Activated naive CD4-positive, alpha-beta T cell treated with anti-CD3 and anti-CD28 coated beads, Interleukin-2, amount 50 U/mL, for 72 hours (primary cell): Measurements from ENCODE around the gene TRDMT1. TPM values are rescaled to one million over a fixed set of nuclear protein-coding genes. Genes with fewer than 3 reads are reported as not detected.
"Not testable (repeated sequence)": the region's sequence is repeated elsewhere in the genome, so short reads cannot be mapped to it uniquely, and the experiment has no call there.

Experiments used
- ATAC-seq, 2 donors: fragments of 150-1000 bp; cut with Tn5 transposase; 2 replicates each; pipeline ENCODE4 v1.10.0; 2021; ENCODE audit warnings: mild to moderate bottlenecking in 2 of 2, moderate library complexity in 2 of 2
- DNase-seq, 2 donors: peaks; one replicate each; pipeline ENCODE4 v3.0.0; 2021 to 2022; ENCODE audit warnings: low spot score in 2 of 2
- H3K27ac Mint-ChIP-seq, 2 donors: one replicate each; pipeline ENCODE4 v1.8.0; 2022; ENCODE audit warnings: mild to moderate bottlenecking in 2 of 2, mixed read lengths in 2 of 2
- H3K36me3 Mint-ChIP-seq, 2 donors: one replicate each; pipeline ENCODE4 v1.8.0; 2022; ENCODE audit warnings: mixed read lengths in 2 of 2
- H3K9me3 Mint-ChIP-seq, 2 donors: one replicate each; pipeline ENCODE4 v1.8.0; 2022; ENCODE audit warnings: mixed read lengths in 2 of 2
- total RNA-seq, 2 donors: library from RNA; stranded (reverse); gene quantifications; one replicate each; pipeline ENCODE4 v1.2.3, GENCODE V29; 2022

Gene TRDMT1
- total RNA-seq, 2 donors from 2014 or later, result 7.1 to 9.4 TPM

GRCh38 chr10:17140386-17140761 is 61.1 kb downstream of the TRDMT1 start:
- DNase-seq, result no peak
- no peak overlapping the region for H3K27ac Mint-ChIP-seq
- ATAC-seq, result no peak
- peaks cover 0 to 10% of the 10 kb centered on the region in 2 donors for H3K9me3 Mint-ChIP-seq
- peaks cover 11 to 17% of the 10 kb centered on the region in 2 donors for H3K36me3 Mint-ChIP-seq

DNA sequence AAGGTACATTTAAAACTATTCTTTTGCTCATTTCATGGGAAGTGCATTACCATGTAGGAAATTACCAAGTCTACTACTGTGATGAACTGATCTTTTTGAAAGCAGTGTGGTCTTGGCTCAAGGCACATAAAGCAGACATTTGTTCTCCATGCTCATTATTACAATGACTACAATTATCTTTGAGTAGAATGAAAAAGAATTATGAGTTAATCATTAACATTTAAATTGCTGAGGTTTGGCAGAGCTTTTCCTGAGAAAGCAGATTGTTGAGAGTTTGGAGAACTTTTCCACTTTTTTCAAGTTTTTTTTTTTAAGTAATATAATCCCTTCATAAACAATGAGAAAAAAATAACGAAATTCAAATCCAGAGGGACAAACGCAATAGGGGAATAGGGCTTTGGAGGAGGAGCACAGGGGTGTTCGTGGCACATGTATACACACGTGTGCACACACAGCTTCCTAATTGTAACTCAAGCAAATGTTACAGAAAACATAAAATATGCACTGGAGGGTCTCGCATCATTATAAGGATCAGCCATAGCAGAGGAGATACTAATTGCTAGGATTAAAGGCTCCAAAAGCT is 62.9 kb downstream of the TRDMT1 start:
- peaks cover 0 to 7% of the 10 kb centered on the region in 2 donors for H3K9me3 Mint-ChIP-seq
- peaks cover 10 to 13% of the 10 kb centered on the region in 2 donors for H3K36me3 Mint-ChIP-seq
- ATAC-seq, result no peak
- H3K27ac Mint-ChIP-seq, result no peak overlapping the region
- DNase-seq, result no peak

DNA sequence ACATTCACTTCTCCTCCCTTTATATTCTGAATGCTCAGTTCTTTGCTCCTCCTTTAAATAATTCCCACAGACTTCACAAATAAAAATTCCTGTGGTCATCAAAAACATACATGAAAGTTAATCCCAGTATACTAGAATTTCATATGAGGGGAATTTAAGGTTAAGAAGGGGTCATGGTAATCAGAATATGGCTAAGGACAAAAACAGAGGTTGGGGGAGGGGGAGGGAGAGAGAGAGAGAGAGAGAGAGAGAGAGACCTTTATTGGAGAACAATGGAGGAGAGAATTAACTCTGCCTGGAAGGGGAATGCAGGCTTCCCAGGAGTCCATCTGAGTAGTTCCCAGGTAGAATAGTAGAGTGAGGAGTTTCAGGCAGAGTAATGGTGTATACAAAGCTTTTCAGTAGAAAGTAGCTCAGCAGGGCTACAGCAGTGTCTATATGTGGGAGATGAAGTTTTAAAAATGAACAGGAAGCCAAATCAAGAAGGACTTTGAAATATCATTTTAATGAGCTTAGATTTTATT is 66.7 kb downstream of the TRDMT1 start:
- no peaks in the 10 kb centered on the region for H3K9me3 Mint-ChIP-seq
- DNase-seq, result no peak
- H3K27ac Mint-ChIP-seq, result no peak overlapping the region
- no peaks in the 10 kb centered on the region for H3K36me3 Mint-ChIP-seq
- no peak for ATAC-seq

- DNase-seq, result no peak
- Mint-ChIP-seq H3K36me3 (no peaks in the 10 kb centered on the region), H3K9me3 (no peaks in the 10 kb centered on the region), H3K27ac (no peak overlapping the region)
- ATAC-seq, result no peak
These were observed 67.2 kb downstream of the TRDMT1 start for GRCh38 chr10:17134282-17134681.

DNA sequence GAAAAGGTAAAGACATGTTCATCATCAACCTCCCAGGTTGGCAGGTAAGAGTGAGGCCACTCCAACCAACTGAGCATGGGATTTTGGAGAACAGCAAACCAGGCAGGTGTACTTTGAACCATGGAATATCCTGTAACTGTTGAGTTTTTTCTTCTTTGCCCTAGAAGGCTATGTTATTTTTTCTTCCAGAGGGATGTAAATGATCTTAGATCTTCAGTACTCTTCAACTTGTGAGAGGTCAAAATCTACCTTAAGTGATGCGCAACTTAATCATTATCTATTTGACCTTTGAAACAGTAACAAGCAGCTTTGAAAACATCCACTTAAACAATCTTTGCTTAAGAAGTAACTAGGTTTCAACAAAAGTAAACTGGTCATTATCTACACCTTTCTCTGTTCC is 71.7 kb downstream of the TRDMT1 start, which contains the start of gene CUBN:
TSS of gene CUBN (minus strand) at position 71 of the 400 bp plus-strand sequence. CDS start at position 25, 46 bp downstream.
- no peaks in the 10 kb centered on the region for H3K9me3 Mint-ChIP-seq
- no peak within 1 kb of the TSS for H3K27ac Mint-ChIP-seq

DNA sequence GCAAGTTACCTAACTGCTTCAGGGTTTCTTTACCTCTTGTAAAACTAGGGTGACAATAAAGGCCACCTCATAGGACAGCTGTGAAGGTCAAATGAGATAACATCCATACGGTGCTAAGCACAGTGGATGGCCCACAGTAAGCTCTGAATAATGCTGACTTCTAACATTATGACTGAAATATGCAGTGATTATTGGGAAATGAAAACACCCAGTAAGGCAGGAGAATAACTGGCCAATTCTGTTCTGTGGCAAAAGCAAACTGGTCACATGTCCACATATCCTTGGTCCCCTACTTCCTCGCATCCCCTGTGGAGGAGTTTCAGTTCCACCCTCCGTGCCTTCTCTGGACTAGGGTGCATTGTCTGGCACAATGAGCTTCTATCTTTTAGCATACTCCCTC is 73.2 kb downstream of the TRDMT1 start:
- DNase-seq (no peak), ATAC-seq (no peak)
- no peak overlapping the region for H3K27ac Mint-ChIP-seq

More for the DNA sequence above, 71.7 kb downstream of the TRDMT1 start, which contains the start of gene CUBN:
- DNase-seq (no peak), ATAC-seq (no peak)
- H3K36me3 Mint-ChIP-seq, result no peaks in the 10 kb centered on the region

GRCh38 chr10:17126327-17126726 is 75.1 kb downstream of the TRDMT1 start:
- no peak overlapping the region for H3K27ac Mint-ChIP-seq
- no peak for ATAC-seq
- DNase-seq, result no peak
- no peaks in the 10 kb centered on the region for H3K9me3 Mint-ChIP-seq
- H3K36me3 Mint-ChIP-seq, result no peaks in the 10 kb centered on the region

More for the DNA sequence above, 73.2 kb downstream of the TRDMT1 start:
- Mint-ChIP-seq H3K9me3 (no peaks in the 10 kb centered on the region), H3K36me3 (no peaks in the 10 kb centered on the region)

DNA sequence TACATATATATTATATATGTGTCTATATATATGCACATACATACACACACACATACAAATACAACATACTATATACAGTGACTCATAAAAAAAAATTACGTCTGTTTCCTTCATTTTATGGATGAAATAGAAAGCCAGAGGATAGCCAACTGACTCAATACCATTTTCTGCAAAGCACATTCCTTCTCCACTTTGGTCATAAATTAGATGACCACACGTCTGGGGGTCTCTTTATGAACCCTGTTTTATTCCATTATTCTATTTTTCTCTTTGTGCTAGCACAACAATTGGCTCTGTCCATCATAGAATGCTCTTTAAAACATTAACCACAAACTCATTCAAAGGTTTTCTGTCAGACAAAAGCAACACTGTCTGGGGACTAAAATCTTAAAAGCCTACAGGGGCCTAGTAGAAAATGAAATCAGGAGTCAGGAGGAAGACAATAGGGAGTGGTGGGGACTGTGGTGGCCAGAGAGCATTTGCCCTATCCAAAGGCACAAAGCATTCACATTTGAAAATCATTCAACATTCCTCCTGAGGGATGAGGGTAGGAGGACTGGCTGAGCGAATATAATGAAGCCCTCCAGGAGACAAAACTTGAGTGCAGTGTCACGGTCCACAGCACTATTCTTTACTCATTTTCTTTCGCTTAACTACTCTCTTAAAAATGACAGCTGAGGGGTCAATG is 76.1 kb downstream of the TRDMT1 start:
- no peaks in the 10 kb centered on the region for H3K9me3 Mint-ChIP-seq
- DNase-seq (no peak), ATAC-seq (no peak)
- H3K36me3 Mint-ChIP-seq, result peaks cover 0 to 4% of the 10 kb centered on the region in 2 donors
- no peak overlapping the region for H3K27ac Mint-ChIP-seq

DNA sequence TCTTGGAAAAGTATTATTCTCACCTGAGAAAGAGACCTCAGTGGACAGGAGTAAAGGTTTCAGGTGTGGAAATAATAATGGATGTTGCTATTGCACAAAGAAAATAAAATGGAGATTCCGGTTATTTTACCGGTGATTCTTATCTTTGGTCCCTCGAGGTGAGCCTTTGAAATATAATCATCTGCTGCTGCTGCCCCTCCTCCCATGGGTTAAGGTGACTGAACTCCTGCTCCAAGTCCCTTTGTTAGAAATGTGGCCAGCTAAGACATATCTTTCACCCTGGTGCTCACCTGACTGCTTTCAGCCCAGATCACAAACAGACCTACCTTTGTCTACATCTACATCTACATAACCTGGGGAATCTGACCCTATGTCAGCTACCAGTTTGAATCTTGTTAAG is 77.5 kb downstream of the TRDMT1 start:
- no peak overlapping the region for H3K27ac Mint-ChIP-seq
- peaks cover 0 to 8% of the 10 kb centered on the region in 2 donors for H3K36me3 Mint-ChIP-seq
- H3K9me3 Mint-ChIP-seq, result no peaks in the 10 kb centered on the region
- ATAC-seq (no peak), DNase-seq (no peak)

DNA sequence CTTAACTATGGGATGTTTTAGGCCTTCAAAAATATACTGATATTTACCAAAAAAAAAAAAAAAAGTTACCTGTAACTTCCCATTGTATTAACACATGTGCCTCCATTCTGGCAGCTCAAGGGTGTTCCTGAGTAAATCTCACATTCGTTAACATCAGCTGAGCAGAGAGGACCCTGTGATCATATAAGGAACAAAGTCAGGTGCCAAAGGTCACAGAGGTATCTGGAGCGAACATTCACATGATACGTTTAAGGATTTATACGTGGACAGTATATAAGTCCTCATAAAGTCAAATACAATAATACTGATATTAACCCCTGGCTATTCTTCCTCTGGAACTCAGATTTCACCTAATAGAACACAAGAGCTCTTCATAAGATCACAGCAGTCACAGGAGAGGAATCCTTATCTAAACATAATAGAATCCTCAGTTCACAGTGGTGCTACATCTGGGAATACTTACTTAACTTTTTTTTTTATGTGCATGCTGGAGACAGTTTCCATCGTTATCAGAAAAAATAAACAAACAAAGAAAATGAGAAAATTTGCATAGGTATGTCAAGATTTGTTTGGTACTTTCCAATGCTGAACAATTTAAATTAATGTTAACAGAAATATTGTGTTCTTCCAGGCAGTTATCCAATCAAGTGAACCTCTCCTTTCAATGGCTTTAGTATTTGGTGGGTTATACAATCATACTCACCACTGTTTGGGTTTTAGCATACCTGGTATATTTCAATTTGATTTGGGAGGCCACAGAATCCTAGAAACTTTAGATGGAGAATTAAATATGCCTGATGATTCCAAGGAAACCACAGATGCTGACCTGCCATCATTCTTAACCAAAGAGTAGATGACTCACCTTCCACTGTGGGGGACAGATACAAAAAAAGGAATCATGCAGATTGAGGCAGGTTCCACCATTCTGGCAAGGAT is 78.5 kb downstream of the TRDMT1 start:
- H3K27ac Mint-ChIP-seq, result no peak overlapping the region
- no peak for DNase-seq

GRCh38 chr10:17122052-17122451 is 79.4 kb downstream of the TRDMT1 start:
- H3K9me3 Mint-ChIP-seq, result no peaks in the 10 kb centered on the region
- H3K36me3 Mint-ChIP-seq, result peaks cover 0 to 8% of the 10 kb centered on the region in 2 donors
- no peak overlapping the region for H3K27ac Mint-ChIP-seq
- ATAC-seq (no peak), DNase-seq (no peak)

More for the DNA sequence above, 78.5 kb downstream of the TRDMT1 start:
- Mint-ChIP-seq H3K9me3 (no peaks in the 10 kb centered on the region), H3K36me3 (peaks cover 0 to 8% of the 10 kb centered on the region in 2 donors)
- ATAC-seq, result no peak

GRCh38 chr10:17120694-17121093 is 80.8 kb downstream of the TRDMT1 start:
- DNase-seq (no peak), ATAC-seq (no peak)
- Mint-ChIP-seq H3K9me3 (peaks cover 0 to 1% of the 10 kb centered on the region in 2 donors), H3K36me3 (peaks cover 0 to 8% of the 10 kb centered on the region in 2 donors), H3K27ac (no peak overlapping the region)

GRCh38 chr10:17119845-17120244 is 81.6 kb downstream of the TRDMT1 start:
- no peak overlapping the region for H3K27ac Mint-ChIP-seq
- peaks cover 0 to 4% of the 10 kb centered on the region in 2 donors for H3K9me3 Mint-ChIP-seq
- ATAC-seq, result no peak
- peaks cover 0 to 8% of the 10 kb centered on the region in 2 donors for H3K36me3 Mint-ChIP-seq
- no peak for DNase-seq

DNA sequence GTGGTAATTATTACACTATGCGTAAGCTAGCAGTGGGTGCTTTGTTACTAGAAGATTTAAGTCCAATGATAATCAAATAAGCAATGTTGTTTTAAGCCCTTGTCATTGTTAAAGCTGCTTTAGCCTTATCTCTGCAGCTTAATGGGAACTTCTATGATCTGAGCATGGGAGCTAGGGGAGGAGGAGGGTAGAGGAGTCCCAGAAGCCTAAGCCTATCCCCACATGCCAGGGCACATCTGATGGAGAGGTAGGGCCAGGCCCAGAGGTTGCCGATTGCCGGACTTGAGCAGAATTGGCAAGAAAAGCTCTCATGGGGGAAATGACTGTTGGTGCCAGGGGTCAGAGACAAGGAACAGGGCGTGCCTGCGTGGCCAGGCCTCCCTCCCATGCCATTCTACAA is 85.3 kb downstream of the TRDMT1 start:
- H3K9me3 Mint-ChIP-seq, result peaks cover 0 to 4% of the 10 kb centered on the region in 2 donors
- no peak for ATAC-seq
- peaks cover 0 to 8% of the 10 kb centered on the region in 2 donors for H3K36me3 Mint-ChIP-seq
- H3K27ac Mint-ChIP-seq, result no peak overlapping the region
- no peak for DNase-seq

- H3K27ac Mint-ChIP-seq, result no peak overlapping the region
- DNase-seq (no peak), ATAC-seq (no peak)
- peaks cover 0 to 4% of the 10 kb centered on the region in 2 donors for H3K9me3 Mint-ChIP-seq
- peaks cover 0 to 7% of the 10 kb centered on the region in 2 donors for H3K36me3 Mint-ChIP-seq
These were observed 85.8 kb downstream of the TRDMT1 start for GRCh38 chr10:17115683-17116082.

DNA sequence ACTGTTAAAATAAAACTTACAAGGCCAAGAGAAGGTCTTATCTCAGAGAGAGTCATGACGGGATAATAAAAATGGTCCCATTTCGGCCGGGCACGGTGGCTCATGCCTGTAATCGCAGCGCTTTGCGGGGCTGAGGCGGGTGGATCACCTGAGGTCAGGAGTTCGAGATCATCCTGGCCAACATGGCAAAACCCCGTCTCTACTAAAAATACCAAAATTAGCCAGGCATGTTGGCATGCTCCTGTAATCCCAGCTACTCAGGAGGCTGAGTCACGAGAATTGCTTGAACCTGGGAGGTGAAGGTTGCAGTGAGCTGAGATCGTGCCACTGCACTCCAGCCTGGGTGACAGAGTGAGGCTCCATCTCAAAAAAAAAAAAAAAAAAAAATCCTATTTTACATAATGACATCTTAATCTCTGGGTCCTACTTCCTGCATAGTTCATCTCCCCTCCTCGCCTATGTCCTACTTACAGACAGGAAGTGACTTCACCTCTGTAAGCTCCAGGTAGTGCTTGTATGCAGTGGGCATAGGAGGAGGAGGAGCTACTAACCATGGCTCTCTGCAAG is 86.5 kb downstream of the TRDMT1 start:
- DNase-seq, H3K27ac Mint-ChIP-seq, ATAC-seq, H3K36me3 Mint-ChIP-seq, H3K9me3 Mint-ChIP-seq: not testable (repeated sequence)
